ENCODE results near the gene ZNF260. TPM values are rescaled to one million over a fixed set of nuclear protein-coding genes. Genes with fewer than 3 reads are reported as not detected.

Gene ZNF260
- total and polyA plus RNA-seq, 2 of the 13 experiments (the other 11 are each of a cell fraction or from before 2014, with no cell fraction given): 2.8 to 10.5 TPM

DNA sequence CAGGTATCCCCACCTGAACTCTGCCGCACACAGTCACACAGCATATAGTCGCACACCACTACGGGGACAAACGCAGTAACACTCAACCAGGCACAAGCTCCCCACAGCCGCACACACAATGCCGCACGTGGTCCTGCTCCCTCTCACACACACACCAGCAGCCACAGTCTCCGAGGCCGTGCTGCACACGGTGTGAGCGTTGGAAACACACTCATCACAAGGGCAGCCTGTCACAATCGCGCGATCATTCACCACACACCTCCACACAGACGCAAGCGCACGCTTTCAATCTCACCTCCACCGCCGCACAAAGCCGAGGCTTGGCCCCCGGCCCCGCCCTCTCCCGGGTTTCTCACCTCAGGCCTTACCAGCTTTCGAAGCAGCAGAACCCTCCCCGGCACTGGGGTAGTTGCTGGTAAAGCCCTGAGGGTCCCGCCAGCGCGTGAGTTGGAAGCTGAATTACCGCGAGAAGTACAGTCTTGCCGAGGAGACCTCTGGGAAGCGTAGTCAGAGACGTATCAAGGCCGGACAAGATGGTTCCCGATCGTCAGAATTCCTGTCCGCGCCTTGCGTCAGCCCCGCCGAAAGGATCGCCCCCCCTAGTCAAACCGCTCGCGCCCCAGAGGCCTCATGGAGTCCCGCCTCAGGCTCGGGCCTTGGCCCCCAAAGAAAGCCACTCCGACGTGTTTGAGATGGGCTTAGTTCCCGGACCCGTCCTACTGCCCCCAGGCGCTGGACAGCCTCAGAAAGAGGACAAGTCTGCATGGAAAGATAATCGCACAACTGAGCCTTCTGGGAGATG lies 38.8 kb downstream of the ZNF260 start, which contains the start of gene ZNF566 (continued):
- TF ChIP-seq HIC2 (CRISPR knock-in tag; IDR thresholded peaks at IDR 0.05; ENCODE audit: low read depth) (no peak), EEA1 (CRISPR knock-in tag; IDR thresholded peaks at IDR 0.05; ENCODE audit: borderline replicate concordance) (no peak), TEF (CRISPR knock-in tag; IDR thresholded peaks at IDR 0.05) (no peak), ZNF570 (CRISPR knock-in tag; IDR thresholded peaks at IDR 0.05; ENCODE audit: borderline replicate concordance) (no peak), POLR2AphosphoS5 (IDR thresholded peaks at IDR 0.05; ENCODE audit: low read depth, low read length) (peak; percentile 81), FOXJ3 (CRISPR knock-in tag; IDR thresholded peaks at IDR 0.05; ENCODE audit: borderline replicate concordance) (no peak), POLR2G (IDR thresholded peaks at IDR 0.05; ENCODE audit: low read depth, low read length) (peak; percentile 88), MLXIP (CRISPR knock-in tag; IDR thresholded peaks at IDR 0.05; ENCODE audit: borderline replicate concordance) (no peak), MTA1 (CRISPR knock-in tag; IDR thresholded peaks at IDR 0.05; ENCODE audit: borderline replicate concordance) (peak; percentile 67; the same call in 1 of the 2 replicates), ZNF720 (CRISPR knock-in tag; IDR thresholded peaks at IDR 0.05) (no peak), ZNF609 (CRISPR knock-in tag; IDR thresholded peaks at IDR 0.05; ENCODE audit: borderline replicate concordance) (no peak), ARNTL (CRISPR knock-in tag; IDR thresholded peaks at IDR 0.05) (no peak), ZNF749 (CRISPR knock-in tag; IDR thresholded peaks at IDR 0.05; ENCODE audit: borderline replicate concordance) (no peak), ZNF136 (CRISPR knock-in tag; IDR thresholded peaks at IDR 0.05; ENCODE audit: low read depth) (peak; percentile 54; the same call in 1 of the 2 replicates), ZBTB26 (CRISPR knock-in tag; IDR thresholded peaks at IDR 0.05; ENCODE audit: borderline replicate concordance) (0 out of 2 replicates have a peak, but pooled peaks have one; percentile 14), NRL (CRISPR knock-in tag; IDR thresholded peaks at IDR 0.05; ENCODE audit: borderline replicate concordance) (peak; percentile 66; the same call in 1 of the 2 replicates)

All from HepG2 (cell line).